ENCODE data around the gene CPLX1.

The CPLX1 gene

GRCh38 chr4:834368-835147 lies 8.6 kb upstream of the CPLX1 start:
- H3K27ac ChIP-seq = no peak overlapping the region
- no peak for DNase-seq (ENCODE audit: low read depth, low spot score)

GRCh38 chr4:833731-834367 lies 7.9 kb upstream of the CPLX1 start:
- no peak overlapping the region for H3K27ac ChIP-seq
- no peak for DNase-seq (ENCODE audit: low read depth, low spot score)

GRCh38 chr4:833156-833555 lies 7.2 kb upstream of the CPLX1 start:
- no peak overlapping the region for H3K27ac ChIP-seq
- no peak for DNase-seq (ENCODE audit: low read depth, low spot score)

- H3K27ac ChIP-seq = no peak overlapping the region
- DNase-seq (ENCODE audit: low read depth, low spot score) = no peak
Measured at GRCh38 chr4:832536-832935, 6.6 kb upstream of the CPLX1 start.

GRCh38 chr4:832108-832507 lies 6.2 kb upstream of the CPLX1 start:
- DNase-seq (ENCODE audit: low read depth, low spot score) = no peak
- H3K27ac ChIP-seq = no peak overlapping the region

GRCh38 chr4:831483-831805 lies 5.5 kb upstream of the CPLX1 start:
- H3K27ac ChIP-seq = no peak overlapping the region

GRCh38 chr4:830601-831482 lies 4.9 kb upstream of the CPLX1 start:
- no peak for DNase-seq (ENCODE audit: low read depth, low spot score)
- no peak overlapping the region for H3K27ac ChIP-seq

More at GRCh38 chr4:831483-831805, 5.5 kb upstream of the CPLX1 start:
- DNase-seq (ENCODE audit: low read depth, low spot score) = no peak

- no peak overlapping the region for H3K27ac ChIP-seq
- no peak for DNase-seq (ENCODE audit: low read depth, low spot score)
Measured at GRCh38 chr4:829761-830600, 4.1 kb upstream of the CPLX1 start.

- H3K27ac ChIP-seq = no peak overlapping the region
- no peak for DNase-seq (ENCODE audit: low read depth, low spot score)
Measured at GRCh38 chr4:829291-829690, 3.4 kb upstream of the CPLX1 start.

GRCh38 chr4:828641-829271 lies 2.8 kb upstream of the CPLX1 start:
- DNase-seq (ENCODE audit: low read depth, low spot score) = no peak
- no peak overlapping the region for H3K27ac ChIP-seq

GRCh38 chr4:827209-828081 lies 1.5 kb upstream of the CPLX1 start:
- DNase-seq (ENCODE audit: low read depth, low spot score) = no peak
- no peak overlapping the region for H3K27ac ChIP-seq

- no peak overlapping the region for H3K27ac ChIP-seq
- DNase-seq (ENCODE audit: low read depth, low spot score) = no peak
Measured at GRCh38 chr4:826508-827208, 729 bp upstream of the CPLX1 start.

- DNase-seq (ENCODE audit: low read depth, low spot score) = no peak
- H3K27ac ChIP-seq = no peak overlapping the region
Measured at GRCh38 chr4:825063-825970, 612 bp downstream of the CPLX1 start.

GRCh38 chr4:824461-825062 lies 1.4 kb downstream of the CPLX1 start:
- DNase-seq (ENCODE audit: low read depth, low spot score) = no peak

GRCh38 chr4:823761-824460 lies 2.0 kb downstream of the CPLX1 start:
- H3K27ac ChIP-seq = no peak overlapping the region
- DNase-seq (ENCODE audit: low read depth, low spot score) = no peak

More at GRCh38 chr4:824461-825062, 1.4 kb downstream of the CPLX1 start:
- H3K27ac ChIP-seq = no peak overlapping the region

GRCh38 chr4:823176-823760 lies 2.7 kb downstream of the CPLX1 start:
- no peak overlapping the region for H3K27ac ChIP-seq
- no peak for DNase-seq (ENCODE audit: low read depth, low spot score)

Measured in epithelial cell of prostate (primary cell).